Measurements from ENCODE around the gene NDP. TPM values are rescaled to one million over a fixed set of nuclear protein-coding genes. Genes with fewer than 3 reads are reported as not detected.

NDP gene
- total and polyA plus RNA-seq, 10 of the 15 experiments (the other 5 are each of a cell fraction or from before 2014, with no cell fraction given) = 0.04 TPM; not detected in 9

- TF ChIP-seq, protein P1, sequence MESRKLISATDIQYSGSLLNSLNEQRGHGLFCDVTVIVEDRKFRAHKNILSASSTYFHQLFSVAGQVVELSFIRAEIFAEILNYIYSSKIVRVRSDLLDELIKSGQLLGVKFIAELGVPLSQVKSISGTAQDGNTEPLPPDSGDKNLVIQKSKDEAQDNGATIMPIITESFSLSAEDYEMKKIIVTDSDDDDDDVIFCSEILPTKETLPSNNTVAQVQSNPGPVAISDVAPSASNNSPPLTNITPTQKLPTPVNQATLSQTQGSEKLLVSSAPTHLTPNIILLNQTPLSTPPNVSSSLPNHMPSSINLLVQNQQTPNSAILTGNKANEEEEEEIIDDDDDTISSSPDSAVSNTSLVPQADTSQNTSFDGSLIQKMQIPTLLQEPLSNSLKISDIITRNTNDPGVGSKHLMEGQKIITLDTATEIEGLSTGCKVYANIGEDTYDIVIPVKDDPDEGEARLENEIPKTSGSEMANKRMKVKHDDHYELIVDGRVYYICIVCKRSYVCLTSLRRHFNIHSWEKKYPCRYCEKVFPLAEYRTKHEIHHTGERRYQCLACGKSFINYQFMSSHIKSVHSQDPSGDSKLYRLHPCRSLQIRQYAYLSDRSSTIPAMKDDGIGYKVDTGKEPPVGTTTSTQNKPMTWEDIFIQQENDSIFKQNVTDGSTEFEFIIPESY (IDR thresholded peaks at IDR 0.05) = no peak
These were observed 38.3 kb upstream of the NDP start (continued) for GRCh38 chrX:44011506-44011905.

GRCh38 chrX:44010626-44011025 is 37.4 kb upstream of the NDP start:
- Histone ChIP-seq H3K36me3 (ENCODE audit: control insufficient read depth in 2 of 2, insufficient read depth in 2 of 2, low read length in 1 of 2) (no peaks in the 10 kb centered on the region), H3K9ac (ENCODE audit: control insufficient read depth, insufficient read depth, low read length) (no peak overlapping the region), H3K27me3 (replicated peaks in 1 of 2; ENCODE audit: control insufficient read depth in 2 of 2, insufficient read depth in 2 of 2, low read length in 1 of 2) (no peaks in the 10 kb centered on the region), H3K79me2 (ENCODE audit: control insufficient read depth, insufficient read depth, low read length) (no peaks in the 10 kb centered on the region), H2AFZ (ENCODE audit: control insufficient read depth, low read depth, low read length) (no peak overlapping the region), H3K4me1 (ENCODE audit: control insufficient read depth, insufficient read depth, low read length) (no peaks in the 10 kb centered on the region), H3K27ac (ENCODE audit: control insufficient read depth, insufficient read depth) (no peak overlapping the region), H3K9me3 (replicated peaks; ENCODE audit: control insufficient read depth, insufficient read depth, low read length) (no peaks in the 10 kb centered on the region), H3K4me2 (ENCODE audit: control insufficient read depth, insufficient read depth) (no peak overlapping the region), H4K20me1 (ENCODE audit: control insufficient read depth, insufficient read depth) (no peaks in the 10 kb centered on the region), H3K4me3 (no peak overlapping the region)
- intact Hi-C loops (cut with micrococcal nuclease; ENCODE audit: unreplicated experiment) = no loop called here
- POLR2A ChIA-PET = no interaction called here
- RAD21 ChIA-PET (ENCODE audit: unreplicated experiment) = no interaction called here
- no peak for FAIRE-seq
- no peak for TF ChIP-seq BMI1 (IDR thresholded peaks at IDR 0.05; ENCODE audit: borderline replicate concordance)
- no TSS peak for BruUV-seq (replicated peaks)
- CTCF ChIA-PET = no interaction called here
- no peak for DNase-seq (ENCODE audit: low read depth, low spot score)
- 0% methylated on average over 2 of the region's 2 CpGs for WGBS (ENCODE audit: insufficient coverage, insufficient replicate concordance, low lambda C conversion rate, missing lambda C conversion rate)
- in situ Hi-C loops (cut with MboI) = no loop called here
- SMC1A ChIA-PET (ENCODE audit: uncharacterized antibody, unreplicated experiment) = interaction anchor here (1.2 kb wide), 1 partner anchor 13 kb away, joined by 3 read pairs; no protein-coding TSS in a partner anchor
- ATAC-seq = no peak

DNA sequence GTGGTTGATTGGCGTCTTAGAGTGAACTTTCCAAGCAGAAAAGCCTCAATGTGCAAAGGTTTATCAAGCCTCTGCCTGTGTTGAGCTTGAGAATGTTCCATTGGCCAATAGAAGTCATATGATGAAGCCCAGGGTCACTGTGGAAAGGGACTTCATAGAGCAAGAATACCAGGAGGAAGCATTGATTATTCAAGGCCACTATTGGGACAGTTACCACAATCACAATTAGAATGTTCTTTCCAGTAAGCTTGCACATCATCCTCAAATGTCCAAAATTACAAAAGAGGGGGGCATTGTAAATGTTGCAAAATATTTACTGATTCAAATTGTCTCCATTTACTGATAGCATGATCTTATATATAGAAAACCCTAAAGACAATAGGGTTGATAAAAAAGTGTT is 32.9 kb upstream of the NDP start:
- no peaks in the 10 kb centered on the region for H3K9me3 ChIP-seq (replicated peaks; ENCODE audit: control insufficient read depth, insufficient read depth, low read length)
- ATAC-seq = no peak
- H3K27me3 ChIP-seq (replicated peaks in 1 of 2; ENCODE audit: control insufficient read depth in 2 of 2, insufficient read depth in 2 of 2, low read length in 1 of 2) = no peaks in the 10 kb centered on the region
- H3K4me2 ChIP-seq (ENCODE audit: control insufficient read depth, insufficient read depth) = no peak overlapping the region
- no peak overlapping the region for H3K4me3 ChIP-seq
- no peaks in the 10 kb centered on the region for H3K79me2 ChIP-seq (ENCODE audit: control insufficient read depth, insufficient read depth, low read length)
- no peaks in the 10 kb centered on the region for H4K20me1 ChIP-seq (ENCODE audit: control insufficient read depth, insufficient read depth)
- SMC1A ChIA-PET (ENCODE audit: uncharacterized antibody, unreplicated experiment) = no interaction called here
- H2AFZ ChIP-seq (ENCODE audit: control insufficient read depth, low read depth, low read length) = no peak overlapping the region
- RAD21 ChIA-PET (ENCODE audit: unreplicated experiment) = no interaction called here
- intact Hi-C loops (cut with micrococcal nuclease; ENCODE audit: unreplicated experiment) (no loop called here), in situ Hi-C loops (cut with MboI) (no loop called here)
- CTCF ChIA-PET = no interaction called here
- FAIRE-seq = no peak
- POLR2A ChIA-PET = no interaction called here
- no peak overlapping the region for H3K27ac ChIP-seq (ENCODE audit: control insufficient read depth, insufficient read depth)
- no peaks in the 10 kb centered on the region for H3K4me1 ChIP-seq (ENCODE audit: control insufficient read depth, insufficient read depth, low read length)
- no TSS peak for BruUV-seq (replicated peaks)
- DNase-seq (ENCODE audit: low read depth, low spot score) = no peak
- WGBS (ENCODE audit: insufficient coverage, insufficient replicate concordance, low lambda C conversion rate, missing lambda C conversion rate) = 0% methylated on average over 1 of the region's 1 CpG
- H3K9ac ChIP-seq (ENCODE audit: control insufficient read depth, insufficient read depth, low read length) = no peak overlapping the region
- no peaks in the 10 kb centered on the region for H3K36me3 ChIP-seq (ENCODE audit: control insufficient read depth in 2 of 2, insufficient read depth in 2 of 2, low read length in 1 of 2)
- TF ChIP-seq RFX5 (IDR thresholded peaks at IDR 0.05; ENCODE audit: low read depth, low read length) (no peak), ATF2 (IDR thresholded peaks at IDR 0.05; ENCODE audit: low read length) (no peak), EED (IDR thresholded peaks at IDR 0.05; ENCODE audit: low read depth) (no peak), ASH2L (IDR thresholded peaks at IDR 0.05; ENCODE audit: borderline replicate concordance, low read depth) (no peak), BCLAF1 (IDR thresholded peaks at IDR 0.05) (no peak), SREBF2 (IDR thresholded peaks at IDR 0.05; ENCODE audit: low read length) (no peak)
- TF ChIP-seq, protein P2, sequence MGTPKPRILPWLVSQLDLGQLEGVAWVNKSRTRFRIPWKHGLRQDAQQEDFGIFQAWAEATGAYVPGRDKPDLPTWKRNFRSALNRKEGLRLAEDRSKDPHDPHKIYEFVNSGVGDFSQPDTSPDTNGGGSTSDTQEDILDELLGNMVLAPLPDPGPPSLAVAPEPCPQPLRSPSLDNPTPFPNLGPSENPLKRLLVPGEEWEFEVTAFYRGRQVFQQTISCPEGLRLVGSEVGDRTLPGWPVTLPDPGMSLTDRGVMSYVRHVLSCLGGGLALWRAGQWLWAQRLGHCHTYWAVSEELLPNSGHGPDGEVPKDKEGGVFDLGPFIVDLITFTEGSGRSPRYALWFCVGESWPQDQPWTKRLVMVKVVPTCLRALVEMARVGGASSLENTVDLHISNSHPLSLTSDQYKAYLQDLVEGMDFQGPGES (IDR thresholded peaks at IDR 0.05) = no peak

All from GM12878 (cell line).